Ovary (tissue), 3 donors: ENCODE results near the gene GNPDA1.

ENCODE experiments used
- CTCF ChIP-seq, 3 donors: fragments of 450-650 bp in 2 of 3; fragments of 200-600 bp in 1 of 3; IDR thresholded peaks; one replicate each; pipeline versions ENCODE4 v1.5.1 to v1.8.0; 2016 to 2022; ENCODE audit warnings: antibody characterized with exemption in 3 of 3, mild to moderate bottlenecking in 1 of 3
- POLR2A ChIP-seq: fragments of 450-650 bp; IDR thresholded peaks from one replicate; pipeline ENCODE4 v1.6.1; 2017; ENCODE audit warnings: antibody characterized with exemption, mild to moderate bottlenecking, moderate library complexity
- donor health status: DM: no; HTN: no; CAD: no.

GRCh38 chr5:142053426-142054151 lies 40.8 kb upstream of the GNPDA1 start:
- TF ChIP-seq CTCF (IDR thresholded peaks at IDR 0.05) (no peak), POLR2A (no peak)
